ENCODE data around the gene AIFM3.
"Not testable (repeated sequence)": the region's sequence is repeated elsewhere in the genome, so short reads cannot be mapped to it uniquely, and the experiment has no call there.

AIFM3 gene

GRCh38 chr22:20942203-20942902 lies 24.7 kb upstream of the AIFM3 start:
- DNase-seq (ENCODE audit: low spot score) = not testable (repeated sequence)

DNA sequence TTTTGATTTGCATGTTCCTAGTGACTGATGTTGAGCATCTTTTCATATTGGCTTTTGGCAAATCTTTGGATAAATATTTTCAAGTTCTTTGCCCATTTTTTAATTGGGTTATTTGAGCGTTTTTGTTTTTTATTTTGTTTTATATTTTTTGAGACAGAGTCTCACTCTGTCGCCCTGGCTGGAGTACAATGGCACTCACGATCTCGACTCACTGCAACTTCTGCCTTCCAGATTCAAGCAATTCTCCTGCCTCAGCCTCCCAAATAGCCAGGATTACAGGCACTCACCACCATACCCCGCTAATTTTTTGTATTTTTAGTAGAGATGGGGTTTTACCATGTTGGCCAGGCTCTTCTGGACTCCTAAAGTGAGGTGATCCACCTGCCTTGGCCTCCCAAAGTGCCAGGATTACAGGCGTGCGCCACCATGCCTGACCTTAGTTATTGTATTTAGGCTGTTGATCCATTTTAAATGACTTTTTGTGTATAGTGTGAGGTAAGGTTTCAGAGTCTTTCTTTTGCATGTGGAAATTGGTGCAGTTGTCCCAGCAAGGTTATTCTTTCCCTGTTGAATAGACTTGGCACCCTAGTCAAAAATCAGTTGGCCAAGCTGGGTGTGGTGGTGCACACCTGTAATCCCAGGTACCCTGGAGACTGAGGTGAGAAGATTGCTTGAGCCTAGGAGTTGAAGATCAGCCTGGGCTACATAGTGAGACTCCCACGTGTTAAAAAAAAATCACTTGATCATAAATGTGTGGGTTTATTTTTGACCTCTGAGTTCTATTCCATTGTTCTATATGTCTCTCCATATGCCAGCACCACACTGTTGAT lies 23.7 kb upstream of the AIFM3 start:
- DNase-seq (ENCODE audit: low spot score) = no peak

GRCh38 chr22:20944042-20944441 lies 23.0 kb upstream of the AIFM3 start:
- DNase-seq (ENCODE audit: low spot score) = no peak

DNA sequence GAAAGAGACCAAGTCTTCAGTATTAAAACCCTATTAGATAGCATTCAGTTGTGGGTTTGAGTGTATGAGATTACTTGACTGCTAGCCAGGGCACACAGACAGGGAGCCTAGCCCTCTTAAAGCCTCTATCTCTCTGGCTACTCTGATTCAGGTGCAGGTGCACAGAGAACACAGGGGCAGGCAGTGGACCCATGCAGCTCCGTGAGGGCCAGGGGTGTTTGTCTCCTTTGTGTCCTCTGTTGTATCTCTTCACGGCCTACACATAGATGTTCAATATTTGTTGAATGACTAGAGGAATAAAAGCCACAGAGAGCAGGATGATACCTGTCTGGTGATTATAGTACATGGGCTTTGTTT lies 21.5 kb upstream of the AIFM3 start:
- DNase-seq (ENCODE audit: low spot score) = no peak

DNA sequence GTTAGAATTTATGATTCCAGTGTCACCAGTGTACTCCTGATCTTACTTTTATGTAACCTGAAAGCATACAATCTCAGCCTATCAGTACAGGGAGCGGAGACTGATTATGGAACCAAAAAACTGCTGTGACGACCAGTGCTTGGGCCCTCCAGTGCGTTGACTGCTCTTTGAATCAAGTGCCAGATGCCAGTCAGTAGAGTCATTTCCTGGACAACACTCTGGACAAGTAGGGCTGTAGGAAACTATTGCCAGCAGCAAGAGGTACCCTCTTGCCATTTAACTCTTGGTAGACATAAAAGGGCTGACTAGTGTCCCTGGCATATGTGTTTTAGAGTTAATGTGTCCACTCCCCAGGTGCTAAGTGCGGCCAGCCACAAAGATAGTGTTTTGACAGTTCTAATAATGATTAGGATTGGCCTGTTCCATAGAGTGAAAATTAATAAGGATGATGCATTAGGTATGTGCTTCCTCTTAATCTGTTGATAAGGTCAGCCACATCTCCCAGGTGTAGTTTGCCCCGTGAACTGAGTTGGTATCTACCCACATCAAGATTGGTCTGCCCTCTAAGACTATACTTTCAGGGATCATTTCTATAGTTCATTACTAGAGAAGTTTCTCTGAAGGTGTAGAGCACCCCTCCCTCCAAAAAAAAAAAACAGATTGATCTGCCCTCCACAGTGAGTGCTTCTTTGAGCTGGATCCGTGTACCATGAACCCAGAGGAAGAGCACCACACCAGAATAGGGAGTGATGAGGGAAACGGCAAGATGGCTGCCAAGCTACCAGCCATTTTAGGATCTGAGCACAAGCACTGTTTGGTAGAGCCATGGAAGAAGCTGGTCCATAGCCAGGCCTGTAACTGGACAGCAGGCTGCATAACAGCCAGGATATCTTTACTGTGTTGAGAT lies 20.7 kb upstream of the AIFM3 start:
- no peak for DNase-seq (ENCODE audit: low spot score)

GRCh38 chr22:20946991-20947390 lies 20.1 kb upstream of the AIFM3 start:
- DNase-seq (ENCODE audit: low spot score) = no peak

GRCh38 chr22:20948450-20948849 lies 18.6 kb upstream of the AIFM3 start:
- DNase-seq (ENCODE audit: low spot score) = no peak

DNA sequence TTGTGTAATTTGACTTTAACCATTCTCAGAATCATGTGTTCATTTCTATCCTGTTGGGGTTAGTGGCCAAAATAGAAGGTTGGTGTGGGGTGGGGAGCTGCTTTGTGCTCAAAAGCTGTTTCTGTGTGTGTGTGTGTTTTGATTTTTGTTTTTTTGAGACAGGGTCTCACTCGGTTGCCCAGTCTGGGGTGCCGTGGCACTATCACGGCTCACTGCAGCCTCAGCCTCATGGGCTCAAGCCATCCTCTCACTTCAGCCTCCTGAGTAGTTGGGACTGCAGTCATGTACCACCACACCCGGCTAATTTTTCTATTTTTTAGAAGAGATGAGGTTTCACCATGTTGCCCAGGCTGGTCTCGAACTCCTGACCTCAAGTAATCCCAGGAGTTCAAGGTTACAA lies 18.1 kb upstream of the AIFM3 start:
- no peak for DNase-seq (ENCODE audit: low spot score)

- no peak for DNase-seq (ENCODE audit: low spot score)
Measured at GRCh38 chr22:20949698-20950183, 17.3 kb upstream of the AIFM3 start.

DNA sequence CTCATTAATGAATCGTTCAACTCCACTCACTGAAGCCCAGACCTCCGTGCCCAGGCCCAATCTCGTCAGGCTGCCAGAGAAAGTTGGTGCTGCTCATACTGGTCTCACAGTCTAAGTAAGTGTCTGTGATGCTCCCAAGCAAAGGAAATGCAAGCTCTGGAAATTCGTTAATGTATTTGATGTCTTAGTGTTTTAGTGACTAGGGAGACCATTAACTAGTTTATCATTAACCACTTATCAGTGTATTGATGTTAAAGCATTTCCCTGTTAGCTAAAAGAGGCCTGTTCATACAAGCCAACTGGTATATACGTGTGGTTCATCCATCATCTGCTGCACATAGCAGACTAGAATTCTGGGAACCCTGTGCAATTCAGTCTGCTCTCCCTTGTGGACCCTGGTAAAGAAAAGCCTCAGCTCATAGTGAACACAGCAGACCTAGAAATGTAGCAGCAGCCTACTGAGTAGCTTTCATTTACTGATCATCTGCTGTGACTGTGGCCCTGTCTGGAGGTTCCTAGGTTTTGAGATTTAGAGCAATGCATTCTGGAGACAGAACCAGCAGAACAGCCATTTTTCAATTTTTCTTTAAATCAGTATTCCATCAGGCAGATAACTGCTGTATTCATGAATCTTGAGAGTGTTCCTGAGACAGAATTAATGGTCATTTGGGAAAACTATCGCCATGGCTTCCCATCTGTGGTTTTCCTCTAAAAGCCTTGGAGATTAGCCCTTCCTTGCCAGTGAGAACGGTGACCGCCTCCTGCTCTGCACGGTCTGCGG lies 15.7 kb upstream of the AIFM3 start:
- DNase-seq (ENCODE audit: low spot score) = no peak

DNA sequence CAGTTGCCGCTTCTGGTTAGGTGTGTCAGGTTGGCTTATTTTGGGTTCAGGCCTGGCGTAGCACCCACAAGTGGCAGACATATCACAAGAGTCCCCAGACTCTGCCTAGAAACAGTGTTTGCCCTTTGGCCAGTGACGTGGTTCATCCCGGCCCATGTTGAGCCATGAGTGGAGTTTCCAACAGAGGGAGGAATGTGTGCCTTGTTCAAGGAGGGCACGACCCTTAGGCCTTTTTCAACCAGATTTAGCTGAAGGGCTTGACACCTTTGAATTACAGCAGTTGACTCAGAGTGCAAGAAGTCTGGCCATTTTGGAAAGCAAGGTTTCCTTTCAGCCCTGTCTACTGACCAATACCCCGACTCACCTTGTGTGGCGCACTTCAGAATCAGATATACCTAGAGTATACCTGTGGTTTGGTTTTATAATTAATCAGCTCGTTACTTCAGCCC lies 15.1 kb upstream of the AIFM3 start:
- no peak for DNase-seq (ENCODE audit: low spot score)

GRCh38 chr22:20952544-20953341 lies 14.3 kb upstream of the AIFM3 start:
- no peak for DNase-seq (ENCODE audit: low spot score)

- DNase-seq (ENCODE audit: low spot score) = no peak
Measured at GRCh38 chr22:20953342-20953608, 13.8 kb upstream of the AIFM3 start.

DNA sequence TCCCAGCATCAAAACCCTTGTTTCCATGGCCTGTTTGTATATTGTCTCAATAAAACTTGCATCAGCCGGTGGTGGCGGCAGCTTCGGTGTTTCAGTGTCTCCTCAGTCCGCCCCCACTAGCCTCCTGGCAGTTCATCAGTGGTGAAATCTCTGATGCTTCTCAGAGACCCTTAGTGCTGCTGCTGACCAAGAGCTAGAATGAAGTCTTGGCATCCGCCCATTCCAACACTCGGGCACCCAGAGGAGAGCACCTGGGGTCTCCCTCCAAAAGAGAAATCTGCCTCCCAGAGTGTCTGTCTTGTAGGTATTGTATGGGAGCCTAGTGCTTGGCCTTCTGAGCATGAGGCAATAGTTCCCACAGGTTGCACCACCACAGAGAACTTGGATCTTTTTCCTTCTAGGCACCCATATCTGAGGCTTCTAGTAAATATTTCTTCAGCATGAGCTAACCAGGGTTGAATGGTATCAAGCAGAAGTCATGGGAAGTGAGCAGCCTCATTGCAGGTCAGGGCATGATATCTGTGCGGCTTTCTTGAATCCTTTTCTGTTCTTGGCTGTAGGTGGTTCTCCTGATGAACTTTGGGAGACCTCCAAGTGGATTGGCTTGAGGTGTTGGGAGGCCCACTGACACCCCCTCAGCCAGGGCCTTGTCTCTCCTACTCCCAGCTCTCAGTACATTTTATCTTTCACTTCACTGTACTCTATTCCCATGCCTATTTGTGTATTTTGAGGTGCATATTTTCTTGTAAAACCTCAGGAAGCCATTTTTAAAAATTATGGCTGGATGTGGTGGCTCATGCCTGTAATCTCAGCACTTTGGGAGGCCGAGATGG lies 13.2 kb upstream of the AIFM3 start:
- DNase-seq (ENCODE audit: low spot score) = no peak

DNA sequence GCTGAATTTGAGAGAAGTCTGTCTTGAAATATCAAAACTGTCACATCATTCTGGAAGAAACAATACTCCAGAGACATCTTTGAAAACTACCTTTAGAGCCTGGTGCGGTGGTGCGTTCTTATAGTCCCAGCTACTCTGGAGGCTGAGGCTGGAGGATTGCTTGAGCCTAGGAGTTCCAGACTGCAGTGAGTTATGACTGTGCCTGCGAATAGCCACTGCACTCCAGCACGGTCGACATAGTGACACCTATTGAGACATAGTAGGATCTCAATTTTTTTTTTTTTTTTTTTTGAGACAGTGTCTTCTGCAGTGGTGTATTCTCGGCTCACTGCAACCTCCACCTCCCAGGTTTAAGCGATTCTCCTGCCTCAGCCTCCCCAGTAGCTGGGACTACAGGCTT lies 11.5 kb upstream of the AIFM3 start:
- no peak for DNase-seq (ENCODE audit: low spot score)

DNA sequence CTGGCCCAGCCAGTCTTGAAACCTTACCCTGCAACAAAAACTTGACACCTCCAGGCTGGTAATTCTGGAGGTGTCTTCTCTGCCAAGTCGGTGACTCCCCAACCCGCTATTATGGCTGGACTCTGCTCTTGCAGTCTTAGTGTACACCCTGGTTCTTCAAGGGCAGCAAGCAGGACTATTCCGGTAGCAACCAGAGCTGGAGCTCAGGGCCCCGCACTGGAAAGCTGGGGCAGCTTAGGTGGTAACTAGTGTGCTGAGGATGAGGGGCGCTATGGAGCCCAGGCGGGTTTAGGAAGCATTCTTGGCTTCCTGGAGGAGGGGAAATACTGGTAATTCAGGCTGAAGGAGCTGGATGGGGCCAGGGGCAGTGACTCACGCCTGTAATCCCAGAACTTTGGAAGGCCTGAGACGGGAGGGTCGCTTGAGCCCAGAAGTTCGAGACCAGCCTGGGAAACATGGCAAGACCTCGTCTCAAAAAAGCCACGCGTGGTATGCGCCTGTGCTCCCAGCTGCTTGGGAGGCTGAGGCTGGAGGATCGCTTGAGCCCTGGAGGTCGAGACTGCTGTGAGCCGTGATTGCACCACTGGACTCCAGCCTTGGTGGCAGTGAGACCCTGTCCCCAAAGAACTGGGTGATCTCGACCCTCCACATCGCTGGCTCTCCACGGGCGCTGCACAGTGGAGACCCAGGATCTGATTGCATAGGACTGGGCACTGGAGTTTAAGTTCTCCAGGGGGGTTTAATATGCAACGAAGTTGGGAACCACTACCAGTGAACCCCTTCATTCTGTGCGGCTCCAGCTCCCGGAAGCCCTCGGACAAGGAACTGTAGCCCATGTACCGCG lies 10.6 kb upstream of the AIFM3 start:
- DNase-seq (ENCODE audit: low spot score) = peak; percentile 68

DNA sequence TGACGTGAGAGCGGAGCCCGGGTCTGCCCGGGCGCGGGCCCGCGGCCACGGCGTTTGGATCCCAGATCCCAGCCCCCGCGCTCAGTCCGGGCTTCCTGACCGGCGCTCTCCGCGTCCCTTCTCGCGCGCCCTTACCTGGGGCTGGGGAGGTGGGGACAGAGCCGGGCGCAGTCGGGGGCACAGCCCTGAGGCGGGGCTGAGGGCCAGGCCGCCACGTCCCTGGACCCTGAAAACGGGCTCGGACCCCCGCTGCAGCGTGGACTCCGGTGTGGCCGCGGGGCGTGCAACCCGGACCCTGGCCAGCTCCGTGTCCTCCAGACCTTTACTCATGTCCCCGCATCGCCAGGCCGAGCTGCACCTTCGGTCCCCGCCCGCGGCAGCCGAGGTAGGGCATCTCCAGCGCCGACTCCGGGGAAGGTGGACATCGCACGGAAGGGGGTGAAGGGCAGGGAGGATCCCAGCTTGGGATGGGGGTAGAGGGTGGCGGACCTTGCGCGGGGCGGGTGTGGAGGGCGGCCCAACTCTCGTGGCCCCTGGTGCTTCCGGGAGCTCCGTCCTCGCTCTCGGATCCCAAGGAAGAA lies 9.9 kb upstream of the AIFM3 start:
- DNase-seq (ENCODE audit: low spot score) = peak; percentile 59

DNA sequence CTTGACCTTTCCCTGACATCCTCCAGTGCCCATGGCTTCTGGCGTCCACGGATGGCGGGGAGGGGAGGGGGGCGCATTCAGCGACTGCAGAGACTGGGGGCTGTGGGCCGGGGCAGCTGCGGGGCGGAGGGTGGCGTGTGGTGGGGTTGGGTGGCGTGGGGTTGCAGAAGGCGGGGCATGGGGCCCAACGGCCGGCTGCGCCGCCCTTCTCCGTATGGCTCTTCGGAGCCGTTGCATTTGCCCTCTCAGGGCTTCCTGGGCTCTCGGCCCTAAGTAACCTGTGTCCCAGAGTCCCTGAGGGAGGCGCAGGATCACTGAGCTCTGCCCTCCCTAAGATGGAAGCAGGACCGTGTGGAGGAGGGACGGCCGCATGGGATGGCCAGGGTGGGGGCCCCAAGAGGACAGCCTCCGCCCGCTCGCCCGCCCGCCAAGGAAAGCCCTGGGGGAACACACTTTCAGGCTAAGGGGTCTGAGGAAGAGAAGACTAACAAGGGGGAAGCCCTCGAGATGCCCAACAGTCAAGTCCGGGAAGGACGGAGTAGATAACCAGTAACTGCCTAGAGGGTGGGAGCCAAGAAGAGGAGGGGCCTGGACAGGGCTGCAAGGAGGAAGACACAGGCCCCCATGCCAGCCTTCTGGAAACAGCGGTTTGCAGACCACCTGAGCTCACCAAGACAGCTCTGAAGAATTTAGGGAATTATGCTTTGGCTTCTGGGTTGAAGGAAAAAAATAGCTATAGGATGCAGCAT lies 9.2 kb upstream of the AIFM3 start:
- peak; percentile 55 for DNase-seq (ENCODE audit: low spot score)

Measured in ecto neural progenitor cell (in vitro differentiated cells).